Measurements from ENCODE around the gene RIOK1. TPM values are rescaled to one million over a fixed set of nuclear protein-coding genes. Genes with fewer than 3 reads are reported as not detected.
"Not testable (repeated sequence)": the region's sequence is repeated elsewhere in the genome, so short reads cannot be mapped to it uniquely, and the experiment has no call there.

RIOK1 gene
- total RNA-seq, 1 donor from 2014 or later, result 12.6 TPM

DNA sequence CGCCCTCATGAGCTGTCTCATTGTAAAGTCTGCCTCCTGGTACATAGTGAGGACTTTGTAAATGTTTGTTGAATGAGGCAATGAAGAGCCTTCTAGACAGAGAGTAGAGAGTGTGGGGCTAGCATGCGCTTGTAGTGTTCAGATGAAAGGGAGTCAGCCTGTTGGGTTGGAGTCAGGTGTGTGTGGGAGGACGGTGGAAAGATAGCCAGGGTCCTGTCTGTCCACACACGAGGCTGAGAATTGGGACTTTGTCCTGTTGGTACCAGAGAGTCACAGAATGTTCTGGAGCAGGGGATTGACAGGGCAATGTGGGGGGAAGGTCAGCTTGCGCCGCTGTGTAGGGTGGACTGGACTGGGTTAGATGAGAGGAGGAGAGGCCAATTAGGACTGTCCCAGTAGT lies 58.6 kb downstream of the RIOK1 start:
- no peak overlapping the region for H3K27ac Mint-ChIP-seq (ENCODE audit: unreplicated experiment)
- H3K27me3 Mint-ChIP-seq (ENCODE audit: unreplicated experiment), result peaks cover 1% of the 10 kb centered on the region
- no peaks in the 10 kb centered on the region for H3K4me1 Mint-ChIP-seq (ENCODE audit: unreplicated experiment)
- DNase-seq (ENCODE audit: low spot score), result no peak
- TF ChIP-seq, protein P1, sequence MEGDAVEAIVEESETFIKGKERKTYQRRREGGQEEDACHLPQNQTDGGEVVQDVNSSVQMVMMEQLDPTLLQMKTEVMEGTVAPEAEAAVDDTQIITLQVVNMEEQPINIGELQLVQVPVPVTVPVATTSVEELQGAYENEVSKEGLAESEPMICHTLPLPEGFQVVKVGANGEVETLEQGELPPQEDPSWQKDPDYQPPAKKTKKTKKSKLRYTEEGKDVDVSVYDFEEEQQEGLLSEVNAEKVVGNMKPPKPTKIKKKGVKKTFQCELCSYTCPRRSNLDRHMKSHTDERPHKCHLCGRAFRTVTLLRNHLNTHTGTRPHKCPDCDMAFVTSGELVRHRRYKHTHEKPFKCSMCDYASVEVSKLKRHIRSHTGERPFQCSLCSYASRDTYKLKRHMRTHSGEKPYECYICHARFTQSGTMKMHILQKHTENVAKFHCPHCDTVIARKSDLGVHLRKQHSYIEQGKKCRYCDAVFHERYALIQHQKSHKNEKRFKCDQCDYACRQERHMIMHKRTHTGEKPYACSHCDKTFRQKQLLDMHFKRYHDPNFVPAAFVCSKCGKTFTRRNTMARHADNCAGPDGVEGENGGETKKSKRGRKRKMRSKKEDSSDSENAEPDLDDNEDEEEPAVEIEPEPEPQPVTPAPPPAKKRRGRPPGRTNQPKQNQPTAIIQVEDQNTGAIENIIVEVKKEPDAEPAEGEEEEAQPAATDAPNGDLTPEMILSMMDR (IDR thresholded peaks at IDR 0.05; ENCODE audit: unreplicated experiment), result no peak
- no peaks in the 10 kb centered on the region for H3K36me3 Mint-ChIP-seq (ENCODE audit: low read depth, unreplicated experiment)
- no peaks in the 10 kb centered on the region for H3K9me3 Mint-ChIP-seq (ENCODE audit: unreplicated experiment)
- peak overlapping the region; percentile 1 for H3K4me3 Mint-ChIP-seq (ENCODE audit: unreplicated experiment)

DNA sequence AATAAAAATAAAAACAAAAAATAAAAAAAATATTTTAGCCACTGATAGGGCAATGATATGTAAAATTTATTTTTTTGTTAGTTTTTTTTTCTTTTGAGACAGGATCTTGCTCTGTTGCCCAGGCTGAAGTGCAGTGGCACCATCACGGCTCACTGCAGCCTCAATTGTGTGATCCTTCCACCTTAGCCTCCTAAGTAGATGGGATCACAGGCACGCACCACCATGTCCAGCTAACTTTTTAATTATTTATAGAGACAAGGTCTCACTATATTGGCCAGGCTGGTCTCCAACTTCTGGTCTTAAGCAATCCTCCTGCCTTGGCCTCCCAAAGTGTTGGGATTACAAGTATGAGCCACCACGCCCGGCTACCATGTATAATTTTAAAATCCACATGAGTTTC lies 59.4 kb downstream of the RIOK1 start:
- no peak for DNase-seq (ENCODE audit: low spot score)
- no peak overlapping the region for H3K27ac Mint-ChIP-seq (ENCODE audit: unreplicated experiment)
- H3K4me3 Mint-ChIP-seq (ENCODE audit: unreplicated experiment), result no peak overlapping the region
- TF ChIP-seq, protein P1 (IDR thresholded peaks at IDR 0.05; ENCODE audit: unreplicated experiment), result no peak
- no peaks in the 10 kb centered on the region for H3K9me3 Mint-ChIP-seq (ENCODE audit: unreplicated experiment)
- no peaks in the 10 kb centered on the region for H3K4me1 Mint-ChIP-seq (ENCODE audit: unreplicated experiment)
- H3K27me3 Mint-ChIP-seq (ENCODE audit: unreplicated experiment), result peaks cover 1% of the 10 kb centered on the region
- no peaks in the 10 kb centered on the region for H3K36me3 Mint-ChIP-seq (ENCODE audit: low read depth, unreplicated experiment)

DNA sequence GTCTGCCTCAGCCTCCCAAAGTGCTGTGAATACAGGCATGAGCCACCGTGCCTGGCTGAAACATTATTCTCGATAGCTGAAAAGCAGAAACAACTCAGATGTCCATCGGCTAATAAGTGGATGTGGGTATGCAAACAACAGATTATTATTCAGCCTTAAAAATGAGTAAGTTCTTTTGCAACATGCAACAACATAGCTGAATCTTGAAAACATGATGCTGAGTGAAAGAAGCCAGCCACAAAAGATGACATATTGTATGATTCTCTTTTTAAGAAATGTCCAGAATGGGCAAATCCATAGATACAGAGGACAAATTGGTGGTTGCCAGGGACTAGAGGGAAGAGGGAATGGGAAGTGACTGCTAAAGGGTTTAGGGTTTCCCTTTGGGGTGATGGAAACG lies 61.7 kb downstream of the RIOK1 start:
- DNase-seq (ENCODE audit: low spot score), result no peak
- Mint-ChIP-seq H3K36me3 (ENCODE audit: low read depth, unreplicated experiment) (no peaks in the 10 kb centered on the region), H3K4me3 (ENCODE audit: unreplicated experiment) (no peak overlapping the region), H3K27me3 (ENCODE audit: unreplicated experiment) (no peaks in the 10 kb centered on the region), H3K9me3 (ENCODE audit: unreplicated experiment) (no peaks in the 10 kb centered on the region), H3K27ac (ENCODE audit: unreplicated experiment) (no peak overlapping the region), H3K4me1 (ENCODE audit: unreplicated experiment) (peaks cover 3% of the 10 kb centered on the region)
- TF ChIP-seq, protein P1 (IDR thresholded peaks at IDR 0.05; ENCODE audit: unreplicated experiment), result no peak

DNA sequence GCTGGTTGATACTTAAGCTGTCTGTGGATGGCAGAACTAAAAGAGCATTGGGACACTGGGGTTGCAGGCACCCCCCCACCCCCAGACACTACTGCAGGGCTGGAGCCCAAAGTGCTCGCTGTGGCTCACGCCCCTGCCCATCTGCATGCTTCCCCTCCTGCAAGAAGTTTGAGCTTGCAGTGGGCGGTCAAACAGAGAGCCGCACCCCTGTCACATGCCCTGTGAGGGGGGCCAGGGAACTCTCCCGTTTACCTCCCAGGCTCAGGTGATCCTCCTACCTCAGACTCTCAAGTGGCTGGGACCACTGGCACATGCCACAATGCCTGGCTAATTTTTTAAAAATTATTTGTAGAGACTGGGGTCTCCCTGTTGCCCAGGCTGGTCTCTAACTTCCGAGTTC lies 63.3 kb downstream of the RIOK1 start:
- Mint-ChIP-seq H3K4me3 (ENCODE audit: unreplicated experiment) (no peak overlapping the region), H3K4me1 (ENCODE audit: unreplicated experiment) (peaks cover 3% of the 10 kb centered on the region), H3K27ac (ENCODE audit: unreplicated experiment) (no peak overlapping the region)

DNA sequence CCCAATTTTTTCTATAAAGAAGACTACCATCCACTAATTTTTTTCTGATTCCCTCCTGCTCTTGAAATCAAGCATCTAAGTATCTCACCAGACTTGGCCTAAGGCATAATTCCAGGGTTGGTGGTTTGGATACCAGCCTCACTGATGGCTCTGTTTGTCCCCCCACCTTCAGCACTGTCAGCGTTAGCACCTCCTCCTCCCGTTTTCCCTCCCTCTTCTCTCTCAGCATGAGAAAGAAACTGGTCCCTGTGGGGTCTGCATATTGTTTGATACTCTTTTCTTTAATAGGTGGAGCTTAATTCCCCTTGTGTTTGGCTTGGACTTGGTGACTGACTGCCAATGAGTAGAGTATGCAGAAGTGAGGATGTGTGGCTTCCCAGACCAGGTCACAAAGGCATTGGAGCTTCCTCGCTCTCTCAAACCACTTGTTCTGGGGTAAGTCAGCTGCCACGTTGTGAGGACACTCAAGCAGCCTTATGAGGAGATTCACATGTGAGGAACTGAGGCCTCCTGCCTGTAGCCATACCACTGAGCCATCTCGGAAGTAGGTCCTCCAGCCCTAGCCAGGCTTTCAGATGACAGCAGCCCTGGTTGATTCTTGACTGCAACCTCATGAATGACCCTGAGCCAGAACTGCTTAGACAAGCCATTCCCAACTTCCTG lies 65.2 kb downstream of the RIOK1 start:
- no peak overlapping the region for H3K4me3 Mint-ChIP-seq (ENCODE audit: unreplicated experiment)
- no peaks in the 10 kb centered on the region for H3K27me3 Mint-ChIP-seq (ENCODE audit: unreplicated experiment)
- H3K4me1 Mint-ChIP-seq (ENCODE audit: unreplicated experiment), result peaks cover 3% of the 10 kb centered on the region
- DNase-seq (ENCODE audit: low spot score), result no peak
- H3K9me3 Mint-ChIP-seq (ENCODE audit: unreplicated experiment), result no peaks in the 10 kb centered on the region
- TF ChIP-seq, protein P1 (IDR thresholded peaks at IDR 0.05; ENCODE audit: unreplicated experiment), result no peak
- H3K36me3 Mint-ChIP-seq (ENCODE audit: low read depth, unreplicated experiment), result no peaks in the 10 kb centered on the region
- no peak overlapping the region for H3K27ac Mint-ChIP-seq (ENCODE audit: unreplicated experiment)

More for the DNA sequence above, 63.3 kb downstream of the RIOK1 start:
- TF ChIP-seq, protein P1 (IDR thresholded peaks at IDR 0.05; ENCODE audit: unreplicated experiment), result no peak
- DNase-seq (ENCODE audit: low spot score), result no peak
- no peaks in the 10 kb centered on the region for H3K9me3 Mint-ChIP-seq (ENCODE audit: unreplicated experiment)
- no peaks in the 10 kb centered on the region for H3K36me3 Mint-ChIP-seq (ENCODE audit: low read depth, unreplicated experiment)
- H3K27me3 Mint-ChIP-seq (ENCODE audit: unreplicated experiment), result no peaks in the 10 kb centered on the region

DNA sequence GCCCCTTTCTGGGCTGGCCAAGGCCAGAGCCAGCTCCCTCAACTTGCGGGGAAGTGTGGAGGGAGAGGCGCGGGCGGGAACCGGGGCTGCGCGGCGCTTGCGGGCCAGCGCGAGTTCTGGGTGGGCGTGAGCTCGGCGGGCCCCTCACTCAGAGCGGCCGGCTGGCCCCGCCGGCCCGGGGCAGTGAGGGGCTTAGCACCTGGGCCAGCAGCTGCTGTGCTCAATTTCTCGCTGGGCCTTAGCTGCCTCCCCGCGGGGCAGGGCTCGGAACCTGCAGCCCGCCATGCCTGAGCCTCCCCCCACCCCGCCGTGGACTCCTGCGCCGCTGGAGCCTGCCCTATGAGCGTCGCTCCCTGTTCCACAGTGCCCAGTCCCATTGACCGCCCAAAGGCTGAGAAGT lies 66.7 kb downstream of the RIOK1 start:
- not testable (repeated sequence) for DNase-seq (ENCODE audit: low spot score); H3K9me3 Mint-ChIP-seq (ENCODE audit: unreplicated experiment); H3K36me3 Mint-ChIP-seq (ENCODE audit: low read depth, unreplicated experiment); H3K27me3 Mint-ChIP-seq (ENCODE audit: unreplicated experiment); H3K4me1 Mint-ChIP-seq (ENCODE audit: unreplicated experiment); H3K4me3 Mint-ChIP-seq (ENCODE audit: unreplicated experiment); H3K27ac Mint-ChIP-seq (ENCODE audit: unreplicated experiment)
